GM12873 (cell line): ENCODE data around the gene KDM6B.

Experiments used
- TF ChIP-seq, protein P1 (sequence below): IDR thresholded peaks from 2 replicates; pipeline ENCODE4 v1.5.1; 2012; ENCODE audit warnings: low read depth, mild to moderate bottlenecking, moderate library complexity, low read length, control low read depth; ENCODE audit not compliant: insufficient read depth; ENCODE audit errors: missing control alignments

KDM6B gene

GRCh38 chr17:7824021-7824924, 9.7 kb upstream of the KDM6B start:
- TF ChIP-seq, protein P1, sequence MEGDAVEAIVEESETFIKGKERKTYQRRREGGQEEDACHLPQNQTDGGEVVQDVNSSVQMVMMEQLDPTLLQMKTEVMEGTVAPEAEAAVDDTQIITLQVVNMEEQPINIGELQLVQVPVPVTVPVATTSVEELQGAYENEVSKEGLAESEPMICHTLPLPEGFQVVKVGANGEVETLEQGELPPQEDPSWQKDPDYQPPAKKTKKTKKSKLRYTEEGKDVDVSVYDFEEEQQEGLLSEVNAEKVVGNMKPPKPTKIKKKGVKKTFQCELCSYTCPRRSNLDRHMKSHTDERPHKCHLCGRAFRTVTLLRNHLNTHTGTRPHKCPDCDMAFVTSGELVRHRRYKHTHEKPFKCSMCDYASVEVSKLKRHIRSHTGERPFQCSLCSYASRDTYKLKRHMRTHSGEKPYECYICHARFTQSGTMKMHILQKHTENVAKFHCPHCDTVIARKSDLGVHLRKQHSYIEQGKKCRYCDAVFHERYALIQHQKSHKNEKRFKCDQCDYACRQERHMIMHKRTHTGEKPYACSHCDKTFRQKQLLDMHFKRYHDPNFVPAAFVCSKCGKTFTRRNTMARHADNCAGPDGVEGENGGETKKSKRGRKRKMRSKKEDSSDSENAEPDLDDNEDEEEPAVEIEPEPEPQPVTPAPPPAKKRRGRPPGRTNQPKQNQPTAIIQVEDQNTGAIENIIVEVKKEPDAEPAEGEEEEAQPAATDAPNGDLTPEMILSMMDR = no peak

DNA sequence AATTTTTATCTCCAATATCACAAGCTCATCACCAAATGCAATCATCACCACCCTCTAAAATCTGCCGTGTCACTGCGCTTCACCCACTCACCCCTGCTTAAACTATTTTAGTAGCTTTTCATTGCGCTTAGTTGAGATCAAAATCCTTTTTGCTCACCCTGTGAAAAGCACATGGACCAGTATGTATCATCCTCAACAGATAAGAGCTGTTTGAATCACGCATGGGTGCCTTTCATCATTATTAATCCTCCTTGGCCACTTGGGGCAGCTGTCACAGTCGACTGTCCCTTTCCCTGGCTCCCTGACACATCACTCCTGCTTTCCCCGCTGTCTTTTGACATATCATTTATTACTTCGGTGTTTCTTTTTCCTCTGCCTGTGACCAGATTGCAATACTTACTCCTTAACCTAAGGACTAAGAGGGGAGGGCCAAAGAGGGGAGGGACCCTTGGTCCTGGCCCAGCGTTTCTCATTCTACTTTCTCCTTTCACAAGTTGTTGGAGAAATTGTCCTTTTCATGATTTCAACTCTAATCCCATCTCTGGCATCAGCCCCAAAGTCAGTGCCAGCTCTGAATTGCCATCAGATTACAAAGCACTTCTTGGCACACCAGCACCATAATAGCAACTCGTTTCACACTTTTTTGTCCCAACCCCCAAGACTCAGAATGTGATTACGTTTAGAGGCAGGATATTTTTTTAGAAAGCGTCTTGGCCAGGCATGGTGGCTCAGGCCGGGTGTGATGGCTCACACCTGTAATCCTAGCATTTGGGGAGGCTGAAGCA, 8.6 kb upstream of the KDM6B start:
- TF ChIP-seq, protein P1 = no peak

DNA sequence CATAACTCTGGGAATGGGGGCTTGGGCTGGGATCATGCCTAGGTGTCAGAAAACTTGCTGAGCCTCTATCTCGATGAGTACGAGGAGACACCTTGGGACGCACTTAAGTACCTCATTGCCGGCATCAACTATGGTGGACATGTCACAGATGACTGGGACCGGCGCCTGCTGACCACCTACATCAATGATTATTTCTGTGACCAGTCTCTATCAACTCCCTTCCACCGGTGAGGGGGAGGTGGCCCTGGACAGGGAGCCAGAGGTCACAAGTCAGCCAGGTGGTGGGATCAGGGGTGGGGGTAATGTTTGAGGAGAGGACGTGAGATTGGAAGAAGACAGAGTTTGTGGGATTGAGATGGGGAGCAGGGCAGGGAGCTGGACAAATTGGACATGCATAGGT, 3.4 kb upstream of the KDM6B start:
- TF ChIP-seq, protein P1 = no peak

GRCh38 chr17:7831233-7831632, 2.8 kb upstream of the KDM6B start:
- TF ChIP-seq, protein P1 = no peak

DNA sequence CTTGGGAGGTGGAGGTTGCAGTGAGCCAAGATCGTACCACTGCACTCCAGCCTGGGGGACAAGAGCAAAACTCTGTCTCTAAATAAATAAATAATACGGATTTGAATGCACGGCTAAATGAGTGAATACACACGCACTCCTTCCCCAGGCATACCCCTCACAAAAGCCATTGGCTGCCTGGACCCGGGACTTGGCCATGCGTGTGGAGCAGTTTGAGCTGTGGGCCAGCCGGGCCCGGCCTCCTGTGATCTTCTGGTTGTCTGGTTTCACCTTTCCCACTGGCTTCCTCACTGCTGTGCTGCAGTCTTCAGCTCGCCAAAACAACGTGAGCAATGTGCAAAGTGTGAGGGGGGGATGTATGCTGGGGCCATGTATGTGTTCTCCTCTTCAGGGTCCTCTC, 1.6 kb upstream of the KDM6B start:
- TF ChIP-seq, protein P1 = no peak

DNA sequence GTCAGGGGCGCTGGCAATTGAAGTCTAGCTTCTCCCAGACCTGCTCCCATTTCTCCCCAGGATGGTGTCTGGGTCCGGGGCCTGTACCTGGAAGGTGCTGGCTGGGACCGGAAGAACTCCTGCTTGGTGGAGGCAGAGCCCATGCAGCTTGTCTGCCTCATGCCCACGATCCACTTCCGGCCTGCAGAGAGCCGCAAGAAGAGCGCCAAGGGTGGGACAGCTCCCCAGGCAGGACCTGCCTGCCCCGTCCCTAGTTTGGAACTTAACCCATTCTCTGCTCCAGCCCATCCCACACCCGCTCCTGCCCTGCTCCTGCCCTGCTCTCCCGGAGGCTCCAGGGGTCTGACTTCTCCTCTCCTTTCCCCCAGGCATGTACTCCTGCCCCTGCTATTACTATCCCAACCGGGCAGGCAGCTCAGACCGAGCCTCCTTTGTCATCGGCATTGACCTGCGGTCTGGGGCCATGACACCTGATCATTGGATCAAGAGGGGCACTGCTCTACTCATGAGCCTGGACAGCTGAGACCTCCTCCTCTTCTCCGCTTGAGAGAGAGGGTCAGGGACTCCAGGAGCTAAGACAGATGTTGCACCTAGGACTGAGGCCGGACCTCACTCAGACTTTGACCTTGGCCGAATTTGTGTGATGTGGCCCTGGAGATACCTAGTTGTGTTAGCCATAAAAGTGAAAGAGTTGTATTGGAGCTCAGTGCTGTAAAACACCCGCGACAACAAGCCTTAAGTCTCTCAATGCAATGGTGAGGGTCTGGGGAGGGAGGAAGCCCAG, 814 bp upstream of the KDM6B start:
- TF ChIP-seq, protein P1 = no peak
